Retinal pigment epithelial cell (primary cell): ENCODE measurements around the gene FAM107B.

ENCODE experiments used
- DNase-seq: peaks from one replicate; pipeline ENCODE4 v3.0.0-alpha.2; 2010; ENCODE audit warnings: low read depth
- H3K4me3 ChIP-seq: 2 replicates; pipeline ENCODE4 v1.5.1; 2011; ENCODE audit warnings: mild to moderate bottlenecking, low read length, control low read depth, moderate library complexity
- CTCF ChIP-seq: conservative IDR thresholded peaks from 2 replicates; pipeline ENCODE4 v1.5.1; 2011; ENCODE audit warnings: low read depth, low read length, control low read depth, inconsistent platforms

Gene FAM107B

DNA sequence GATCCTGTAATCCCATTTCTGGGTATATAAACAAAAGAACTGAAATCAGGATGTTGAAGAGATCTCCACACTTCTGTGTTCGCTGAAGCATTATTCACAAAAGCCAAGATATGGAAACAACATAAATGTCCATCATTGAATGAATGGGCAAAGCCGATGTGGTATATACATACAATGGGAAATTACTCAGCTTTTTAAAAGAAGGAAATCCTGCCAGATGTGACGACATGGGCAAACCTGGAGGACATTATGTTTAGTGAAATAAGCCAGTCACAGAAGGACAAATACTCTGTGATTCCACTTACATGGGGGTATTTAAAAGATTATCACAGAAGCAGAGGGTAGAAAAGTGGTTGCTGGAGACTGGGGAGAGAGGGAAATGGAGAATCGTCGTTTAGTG, 23.9 kb upstream of the FAM107B start:
- no peak for TF ChIP-seq CTCF
- no peak for DNase-seq

DNA sequence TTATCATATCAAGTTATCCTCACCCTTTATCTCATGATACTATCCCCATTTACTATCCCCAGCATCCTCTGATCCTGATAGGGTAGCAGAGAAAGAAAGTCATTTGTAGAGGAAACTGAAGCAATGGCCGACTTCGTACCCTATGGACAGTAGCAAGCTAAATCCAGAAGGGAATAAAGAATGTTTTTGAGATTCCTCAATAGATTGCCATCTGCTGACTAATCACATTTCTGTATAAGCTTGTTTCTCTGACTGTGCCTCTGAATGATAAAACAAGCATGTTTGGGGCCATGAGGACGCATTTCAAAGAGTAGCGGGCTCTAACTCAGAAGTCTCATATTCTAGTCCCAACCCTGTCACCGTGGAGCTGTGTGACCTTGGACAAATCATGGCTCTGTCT, 13.2 kb upstream of the FAM107B start:
- TF ChIP-seq CTCF: no peak
- no peak overlapping the region for H3K4me3 ChIP-seq
- no peak for DNase-seq

More for the DNA sequence above, 23.9 kb upstream of the FAM107B start:
- no peak overlapping the region for H3K4me3 ChIP-seq

- H3K4me3 ChIP-seq: no peak overlapping the region
- no peak for TF ChIP-seq CTCF
- DNase-seq: no peak
These were observed 9.9 kb upstream of the FAM107B start for GRCh38 chr10:14784459-14785055.

- no peak overlapping the region for H3K4me3 ChIP-seq
- TF ChIP-seq CTCF: no peak
- DNase-seq: no peak
These were observed 8.1 kb upstream of the FAM107B start for GRCh38 chr10:14782691-14783363.

- no peak overlapping the region for H3K4me3 ChIP-seq
- TF ChIP-seq CTCF: no peak
- no peak for DNase-seq
These were observed 7.1 kb upstream of the FAM107B start for GRCh38 chr10:14781763-14782162.

DNA sequence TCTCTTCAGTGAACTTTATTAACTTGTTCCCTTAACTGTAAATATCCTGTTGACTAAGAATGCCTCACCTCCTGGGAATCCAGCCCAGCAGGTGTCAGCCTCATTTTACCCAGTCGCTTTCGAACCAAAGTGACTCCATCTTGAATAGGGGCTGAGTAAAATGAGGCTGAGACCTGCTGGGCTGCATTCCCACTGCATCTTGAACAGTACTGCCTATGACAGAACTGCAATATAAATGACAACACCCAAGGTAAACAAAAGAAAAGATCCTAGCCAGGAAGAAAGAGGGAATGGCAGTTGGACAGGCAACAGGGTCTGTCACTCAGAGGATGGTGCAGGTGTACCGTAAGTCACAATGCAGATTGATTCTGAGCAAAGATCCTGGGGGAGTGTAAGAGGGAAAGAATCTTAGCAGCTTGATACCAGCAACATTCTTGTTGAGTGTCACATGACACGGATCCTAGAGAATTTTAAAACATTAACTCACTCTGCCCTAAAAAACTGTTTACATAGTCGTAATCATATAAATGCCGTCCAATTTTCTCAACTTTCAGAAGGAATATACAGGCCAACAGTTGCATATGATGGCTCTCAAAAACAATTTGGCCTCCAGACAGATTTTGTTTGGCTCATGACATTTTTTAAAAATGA, 4.4 kb upstream of the FAM107B start:
- no peak overlapping the region for H3K4me3 ChIP-seq
- no peak for DNase-seq
- TF ChIP-seq CTCF: no peak

- no peak overlapping the region for H3K4me3 ChIP-seq
- no peak for TF ChIP-seq CTCF
- DNase-seq: no peak
These were observed 1.8 kb upstream of the FAM107B start for GRCh38 chr10:14776546-14776945.
